ENCODE measurements around the gene APOE.

DNA sequence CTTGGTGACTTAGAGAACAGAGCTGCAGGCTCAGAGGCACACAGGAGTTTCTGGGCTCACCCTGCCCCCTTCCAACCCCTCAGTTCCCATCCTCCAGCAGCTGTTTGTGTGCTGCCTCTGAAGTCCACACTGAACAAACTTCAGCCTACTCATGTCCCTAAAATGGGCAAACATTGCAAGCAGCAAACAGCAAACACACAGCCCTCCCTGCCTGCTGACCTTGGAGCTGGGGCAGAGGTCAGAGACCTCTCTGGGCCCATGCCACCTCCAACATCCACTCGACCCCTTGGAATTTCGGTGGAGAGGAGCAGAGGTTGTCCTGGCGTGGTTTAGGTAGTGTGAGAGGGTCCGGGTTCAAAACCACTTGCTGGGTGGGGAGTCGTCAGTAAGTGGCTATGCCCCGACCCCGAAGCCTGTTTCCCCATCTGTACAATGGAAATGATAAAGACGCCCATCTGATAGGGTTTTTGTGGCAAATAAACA lies 18.7 kb downstream of the APOE start:
- no peak for TF ChIP-seq EZH2 (IDR thresholded peaks at IDR 0.05; ENCODE audit: borderline replicate concordance, low read depth, low read length, severe bottlenecking)
- TF ChIP-seq, protein P1, sequence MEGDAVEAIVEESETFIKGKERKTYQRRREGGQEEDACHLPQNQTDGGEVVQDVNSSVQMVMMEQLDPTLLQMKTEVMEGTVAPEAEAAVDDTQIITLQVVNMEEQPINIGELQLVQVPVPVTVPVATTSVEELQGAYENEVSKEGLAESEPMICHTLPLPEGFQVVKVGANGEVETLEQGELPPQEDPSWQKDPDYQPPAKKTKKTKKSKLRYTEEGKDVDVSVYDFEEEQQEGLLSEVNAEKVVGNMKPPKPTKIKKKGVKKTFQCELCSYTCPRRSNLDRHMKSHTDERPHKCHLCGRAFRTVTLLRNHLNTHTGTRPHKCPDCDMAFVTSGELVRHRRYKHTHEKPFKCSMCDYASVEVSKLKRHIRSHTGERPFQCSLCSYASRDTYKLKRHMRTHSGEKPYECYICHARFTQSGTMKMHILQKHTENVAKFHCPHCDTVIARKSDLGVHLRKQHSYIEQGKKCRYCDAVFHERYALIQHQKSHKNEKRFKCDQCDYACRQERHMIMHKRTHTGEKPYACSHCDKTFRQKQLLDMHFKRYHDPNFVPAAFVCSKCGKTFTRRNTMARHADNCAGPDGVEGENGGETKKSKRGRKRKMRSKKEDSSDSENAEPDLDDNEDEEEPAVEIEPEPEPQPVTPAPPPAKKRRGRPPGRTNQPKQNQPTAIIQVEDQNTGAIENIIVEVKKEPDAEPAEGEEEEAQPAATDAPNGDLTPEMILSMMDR (IDR thresholded peaks at IDR 0.05; ENCODE audit: extremely low read depth in 1 of 2, insufficient read depth in 1 of 2, low read depth in 1 of 2, low read length in 2 of 2) = no peak

All from endothelial cell of umbilical vein (primary cell).